SK-N-SH (cell line): Measurements from ENCODE around the gene VENTX. TPM values are rescaled to one million over a fixed set of nuclear protein-coding genes. Genes with fewer than 3 reads are reported as not detected.

Source experiments
- CTCF ChIA-PET: fragments of 300-600, 350-600 bp; formaldehyde crosslinking; extraction: SDS; loops from one replicate; lab custom pipeline; 2021; lab: Yijun Ruan, JAX
- POLR2A ChIA-PET: fragments of 350-600 bp; sonication (Branson Sonifier 250); formaldehyde crosslinking; extraction: SDS; loops from one replicate; lab custom pipeline; 2020; ENCODE audit warnings: antibody characterized with exemption, inconsistent platforms; lab: Yijun Ruan, JAX
- DNase-seq: peaks from one replicate; pipeline ENCODE4 v3.0.0; 2012
- H2AFZ ChIP-seq: fragments of 200-600 bp; sonication (generic); 2 replicates; pipeline ENCODE4 v1.8.1; 2016; ENCODE audit warnings: antibody characterized with exemption, mild to moderate bottlenecking, low read depth
- H3F3A ChIP-seq: fragments of 200-600 bp; sonication (generic); replicated peaks from 2 replicates; pipeline ENCODE3; 2016; ENCODE audit warnings: antibody characterized with exemption, mild to moderate bottlenecking; ENCODE audit not compliant: insufficient read depth
- H3K27ac ChIP-seq, 2 experiments: fragments of 200-500 bp in 1 of 2; fragments of 200-600 bp in 1 of 2; sonication (Bioruptor generic) in 1 of 2; sonication (generic), shearing (Covaris generic) in 1 of 2; 2 replicates each; pipeline versions ENCODE4 v1.5.1 to v1.6.1; 2014 to 2016; ENCODE audit warnings: low read depth in 2 of 2, inconsistent platforms in 1 of 2, low read length in 1 of 2, mild to moderate bottlenecking in 1 of 2, mixed read lengths in 1 of 2
- H3K27me3 ChIP-seq: fragments of 200-600 bp; sonication (generic), shearing (Covaris generic); 2 replicates; pipeline ENCODE4 v1.6.1; 2016; ENCODE audit warnings: mixed run types; ENCODE audit not compliant: insufficient read depth
- H3K36me3 ChIP-seq, 2 experiments: fragments of 200-500 bp in 1 of 2; fragments of 200-600 bp in 1 of 2; sonication (Bioruptor generic) in 1 of 2; sonication (generic) in 1 of 2; replicated peaks in 1 of 2; 2 replicates each; pipeline versions ENCODE3 to v1.5.1; 2014 to 2016; ENCODE audit warnings: low read length in 1 of 2, mild to moderate bottlenecking in 1 of 2; ENCODE audit not compliant: insufficient read depth in 2 of 2, control insufficient read depth in 1 of 2
- H3K4me1 ChIP-seq, 2 experiments: fragments of 200-500 bp in 1 of 2; fragments of 200-600 bp in 1 of 2; sonication (Bioruptor generic) in 1 of 2; sonication (generic), shearing (Covaris generic) in 1 of 2; 2 replicates each; pipeline versions ENCODE4 v1.5.1 to v1.6.1; 2014 to 2016; ENCODE audit warnings: low read depth in 1 of 2, low read length in 1 of 2, mixed run types in 1 of 2; ENCODE audit not compliant: insufficient read depth in 2 of 2, control insufficient read depth in 1 of 2
- H3K4me2 ChIP-seq: fragments of 200-600 bp; sonication (generic), shearing (Covaris generic); 2 replicates; pipeline ENCODE4 v1.6.1; 2017; ENCODE audit warnings: mixed run types
- H3K4me3 ChIP-seq, 2 experiments: fragments of 200-500 bp in 1 of 2; fragments of 200-600 bp in 1 of 2; sonication (Bioruptor generic) in 1 of 2; sonication (generic), shearing (Covaris generic) in 1 of 2; 2 replicates each; pipeline versions ENCODE4 v1.5.1 to v1.8.1; 2014 to 2016; ENCODE audit warnings: low read depth in 2 of 2, inconsistent platforms in 1 of 2, low read length in 1 of 2, mild to moderate bottlenecking in 1 of 2, mixed read lengths in 1 of 2, moderate library complexity in 1 of 2
- H3K79me2 ChIP-seq: fragments of 200-600 bp; sonication (generic); 2 replicates; pipeline ENCODE4 v1.8.1; 2017; ENCODE audit warnings: mild to moderate bottlenecking; ENCODE audit not compliant: insufficient read depth
- H3K9ac ChIP-seq: fragments of 200-600 bp; sonication (generic); 2 replicates; pipeline ENCODE4 v1.6.1; 2017; ENCODE audit warnings: mixed run types
- H3K9me2 ChIP-seq: fragments of 200-600 bp; sonication (generic); 2 replicates; pipeline ENCODE4 v1.6.1; 2017; ENCODE audit warnings: mixed run types
- H3K9me3 ChIP-seq: fragments of 200-600 bp; sonication (generic); 2 replicates; pipeline ENCODE4 v1.6.1; 2017; ENCODE audit warnings: mixed run types, mild to moderate bottlenecking, moderate library complexity
- H4K20me1 ChIP-seq: fragments of 200-600 bp; sonication (generic); 2 replicates; pipeline ENCODE4 v1.6.1; 2017; ENCODE audit warnings: mild to moderate bottlenecking, mixed run types; ENCODE audit not compliant: insufficient read depth
- CTCF ChIP-seq: fragments of 200-600 bp; sonication (generic); IDR thresholded peaks from 2 replicates; pipeline ENCODE4 v1.6.1; 2017; ENCODE audit warnings: antibody characterized with exemption, mild to moderate bottlenecking, moderate library complexity
- GABPA ChIP-seq: IDR thresholded peaks from 2 replicates; pipeline ENCODE4 v1.4.0; 2012; ENCODE audit warnings: low read depth, mild to moderate bottlenecking
- GATA2 ChIP-seq: sonication (generic); formaldehyde crosslinking; IDR thresholded peaks from 2 replicates; pipeline ENCODE4 v1.5.0; 2020; ENCODE audit warnings: mild to moderate bottlenecking, missing genetic modification reagents
- IRF3 ChIP-seq: fragments of 150-350 bp; IDR thresholded peaks from 2 replicates; pipeline ENCODE4 v1.6.1; 2016; ENCODE audit warnings: mild to moderate bottlenecking, low read depth, low read length
- JUND ChIP-seq: IDR thresholded peaks from 2 replicates; pipeline ENCODE4 v1.4.0; 2012
- MXI1 ChIP-seq: IDR thresholded peaks from 2 replicates; pipeline ENCODE4 v1.6.1; 2012; ENCODE audit warnings: mild to moderate bottlenecking, low read depth, low read length, improper control_type of control experiment
- POLR2AphosphoS5 ChIP-seq: IDR thresholded peaks from 2 replicates; pipeline ENCODE4 v1.6.1; 2012; ENCODE audit warnings: low read depth, low read length
- RAD21 ChIP-seq: IDR thresholded peaks from 2 replicates; pipeline ENCODE4 v1.6.1; 2012; ENCODE audit warnings: mild to moderate bottlenecking, low read length
- SIN3A ChIP-seq: IDR thresholded peaks from 2 replicates; pipeline ENCODE4 v1.6.1; 2012; ENCODE audit warnings: low read depth, mild to moderate bottlenecking, low read length, moderate library complexity, borderline replicate concordance
- TAF1 ChIP-seq: IDR thresholded peaks from 2 replicates; pipeline ENCODE4 v1.6.1; 2012; ENCODE audit warnings: low read depth, mild to moderate bottlenecking, low read length, moderate library complexity, borderline replicate concordance
- ZBTB33 ChIP-seq: IDR thresholded peaks from 2 replicates; pipeline ENCODE4 v1.4.0; 2012; ENCODE audit warnings: low read depth, borderline replicate concordance
- WGBS: methylation state at CpG from one replicate; pipeline ENCODE4 v1.1.6; 2017; ENCODE audit warnings: low lambda C conversion rate; 5-methylcytosine and 5-hydroxymethylcytosine counted together
- polyA plus RNA-seq, 3 experiments: library from polyadenylated mRNA; depleted of rRNA; stranded (reverse); fragments of >200 nt; gene quantifications; 2 replicates each; pipeline ENCODE4 v1.2.3, GENCODE V29; 2012
- TF ChIP-seq, protein P1 (sequence below): IDR thresholded peaks from 2 replicates; pipeline ENCODE4 v1.4.0; 2012; ENCODE audit warnings: low read depth, borderline replicate concordance
- TF ChIP-seq, protein P2 (sequence below): IDR thresholded peaks from 2 replicates; pipeline ENCODE4 v1.6.1; 2012; ENCODE audit warnings: mild to moderate bottlenecking, low read depth, low read length, moderate library complexity

The VENTX gene
- polyA plus RNA-seq, 1 of the 3 experiments (the other 2 are of a cell fraction), result not detected

- DNase-seq, result no peak
- ChIA-PET POLR2A (no interaction called here), CTCF (interaction anchor here (1.2 kb wide), 1 partner anchor 75 kb away, joined by 3 read pairs; no protein-coding TSS in a partner anchor)
- Histone ChIP-seq H3K27me3 (no peaks in the 10 kb centered on the region), H3K9me2 (no peaks in the 10 kb centered on the region), H3K4me2 (no peak overlapping the region), H2AFZ (no peak overlapping the region), H3K4me3 (no peak overlapping the region), H3K9me3 (no peaks in the 10 kb centered on the region), H4K20me1 (no peaks in the 10 kb centered on the region), H3K9ac (no peak overlapping the region), H3K4me1 (peaks cover 3 to 12% of the 10 kb centered on the region in 2 experiments; a peak in 3 of 4 replicates), H3K36me3 (no peaks in the 10 kb centered on the region), H3F3A (peaks cover 2% of the 10 kb centered on the region), H3K79me2 (no peaks in the 10 kb centered on the region)
- WGBS, result 73% methylated on average over 11 of the region's 13 CpGs
- TF ChIP-seq ZBTB33 (no peak), CTCF (no peak), TAF1 (no peak), GATA2 (CRISPR knock-in tag) (no peak), JUND (no peak), IRF3 (no peak), POLR2AphosphoS5 (no peak), RAD21 (no peak), GABPA (no peak), SIN3A (no peak), MXI1 (no peak)
- TF ChIP-seq, protein P1, sequence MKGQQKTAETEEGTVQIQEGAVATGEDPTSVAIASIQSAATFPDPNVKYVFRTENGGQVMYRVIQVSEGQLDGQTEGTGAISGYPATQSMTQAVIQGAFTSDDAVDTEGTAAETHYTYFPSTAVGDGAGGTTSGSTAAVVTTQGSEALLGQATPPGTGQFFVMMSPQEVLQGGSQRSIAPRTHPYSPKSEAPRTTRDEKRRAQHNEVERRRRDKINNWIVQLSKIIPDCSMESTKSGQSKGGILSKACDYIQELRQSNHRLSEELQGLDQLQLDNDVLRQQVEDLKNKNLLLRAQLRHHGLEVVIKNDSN, result no peak
- TF ChIP-seq, protein P2, sequence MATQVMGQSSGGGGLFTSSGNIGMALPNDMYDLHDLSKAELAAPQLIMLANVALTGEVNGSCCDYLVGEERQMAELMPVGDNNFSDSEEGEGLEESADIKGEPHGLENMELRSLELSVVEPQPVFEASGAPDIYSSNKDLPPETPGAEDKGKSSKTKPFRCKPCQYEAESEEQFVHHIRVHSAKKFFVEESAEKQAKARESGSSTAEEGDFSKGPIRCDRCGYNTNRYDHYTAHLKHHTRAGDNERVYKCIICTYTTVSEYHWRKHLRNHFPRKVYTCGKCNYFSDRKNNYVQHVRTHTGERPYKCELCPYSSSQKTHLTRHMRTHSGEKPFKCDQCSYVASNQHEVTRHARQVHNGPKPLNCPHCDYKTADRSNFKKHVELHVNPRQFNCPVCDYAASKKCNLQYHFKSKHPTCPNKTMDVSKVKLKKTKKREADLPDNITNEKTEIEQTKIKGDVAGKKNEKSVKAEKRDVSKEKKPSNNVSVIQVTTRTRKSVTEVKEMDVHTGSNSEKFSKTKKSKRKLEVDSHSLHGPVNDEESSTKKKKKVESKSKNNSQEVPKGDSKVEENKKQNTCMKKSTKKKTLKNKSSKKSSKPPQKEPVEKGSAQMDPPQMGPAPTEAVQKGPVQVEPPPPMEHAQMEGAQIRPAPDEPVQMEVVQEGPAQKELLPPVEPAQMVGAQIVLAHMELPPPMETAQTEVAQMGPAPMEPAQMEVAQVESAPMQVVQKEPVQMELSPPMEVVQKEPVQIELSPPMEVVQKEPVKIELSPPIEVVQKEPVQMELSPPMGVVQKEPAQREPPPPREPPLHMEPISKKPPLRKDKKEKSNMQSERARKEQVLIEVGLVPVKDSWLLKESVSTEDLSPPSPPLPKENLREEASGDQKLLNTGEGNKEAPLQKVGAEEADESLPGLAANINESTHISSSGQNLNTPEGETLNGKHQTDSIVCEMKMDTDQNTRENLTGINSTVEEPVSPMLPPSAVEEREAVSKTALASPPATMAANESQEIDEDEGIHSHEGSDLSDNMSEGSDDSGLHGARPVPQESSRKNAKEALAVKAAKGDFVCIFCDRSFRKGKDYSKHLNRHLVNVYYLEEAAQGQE, result no peak
- TF ChIP-seq, all 33 proteins: peak for 0
- no peak overlapping the region for H3K27ac ChIP-seq
Observed at GRCh38 chr10:133254421-133255120, 16.9 kb downstream of the VENTX start.
